NCI-H1436 treated with DMSO at 0.1 percent for 48 hours (cell line): ENCODE results near the gene WDFY4.

ENCODE experiments used
- DNase-seq: peaks from one replicate; lab custom pipeline; 2025; lab: John Stamatoyannopoulos, UW

Gene WDFY4

GRCh38 chr10:48792121-48792520 lies 107.4 kb downstream of the WDFY4 start:
- DNase-seq: no peak

DNA sequence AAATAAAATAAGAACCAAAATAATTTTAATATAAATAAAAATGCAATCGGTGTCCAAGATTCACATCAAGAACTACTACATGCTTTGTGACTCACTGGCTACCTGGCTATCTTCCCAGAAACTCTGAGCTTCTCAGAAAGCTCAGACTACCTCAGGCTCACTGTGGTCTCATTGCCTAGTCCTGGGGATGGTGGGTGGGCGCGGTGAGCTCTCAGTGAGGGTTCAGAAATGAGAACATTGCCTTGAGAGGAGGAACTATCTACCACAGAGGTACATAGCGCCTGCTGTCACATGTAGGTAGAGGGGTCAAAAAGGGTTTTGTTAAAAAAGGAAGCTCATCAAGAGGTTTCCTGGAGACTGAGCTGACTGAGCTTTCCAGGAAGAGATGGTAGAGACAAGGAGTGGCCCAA lies 108.0 kb downstream of the WDFY4 start:
- DNase-seq: no peak

DNA sequence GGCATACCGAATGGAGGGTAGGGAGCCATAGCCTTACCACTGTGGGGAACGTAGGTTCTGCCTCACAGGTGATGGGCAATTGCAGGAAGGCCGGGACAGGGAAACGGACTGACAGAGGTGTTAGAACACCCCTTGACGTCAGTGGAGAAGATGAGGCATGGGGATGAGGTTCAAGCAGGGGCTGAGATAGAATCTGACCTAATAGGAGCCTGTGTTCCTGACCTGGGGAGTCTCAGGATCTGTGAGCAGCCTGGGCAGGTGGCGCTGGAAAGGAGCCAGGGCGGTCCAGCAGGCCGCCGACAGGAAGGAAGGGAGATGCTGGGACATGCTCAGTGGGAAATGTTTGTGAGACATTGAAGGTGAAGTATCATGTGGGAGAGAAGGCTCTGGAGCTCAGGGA lies 109.4 kb downstream of the WDFY4 start:
- DNase-seq: no peak

GRCh38 chr10:48796713-48797245 lies 112.1 kb downstream of the WDFY4 start:
- no peak for DNase-seq

GRCh38 chr10:48797830-48798229 lies 113.2 kb downstream of the WDFY4 start:
- no peak for DNase-seq

DNA sequence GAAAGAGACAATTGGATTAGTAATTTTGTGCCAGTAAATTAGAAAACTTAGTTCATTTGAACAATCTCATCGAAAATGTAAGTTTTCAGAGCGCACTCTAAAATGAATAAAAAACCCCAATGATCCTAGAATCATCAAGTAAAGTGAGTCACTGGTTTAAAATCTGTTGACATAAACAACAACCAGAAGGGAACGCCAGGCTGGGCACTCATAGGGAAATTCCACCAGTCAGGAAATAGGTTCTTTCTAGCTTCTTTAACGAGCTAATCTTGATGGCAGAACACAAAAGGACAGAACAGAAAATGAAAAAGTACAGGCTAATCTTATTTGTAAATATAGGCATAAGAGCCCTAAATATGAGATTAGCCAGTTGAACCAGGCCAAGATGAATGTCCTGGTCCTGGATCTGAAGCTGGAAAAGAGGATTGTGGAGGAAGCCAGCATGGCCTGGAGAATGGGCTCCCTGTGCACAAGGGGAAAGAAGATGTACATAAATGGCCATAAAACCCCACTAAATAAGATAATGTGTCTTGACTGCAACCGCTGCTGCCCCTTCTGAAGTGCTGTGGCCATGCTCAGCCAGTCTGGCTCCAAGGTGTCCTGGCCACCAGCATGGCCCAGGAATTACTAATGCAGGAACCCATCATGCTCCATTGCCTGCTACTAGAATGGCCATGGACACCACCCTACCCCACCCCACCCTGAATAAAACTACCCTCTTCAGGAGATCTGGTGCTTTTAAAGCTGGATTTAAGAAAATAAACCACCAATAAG lies 114.0 kb downstream of the WDFY4 start:
- DNase-seq: no peak

DNA sequence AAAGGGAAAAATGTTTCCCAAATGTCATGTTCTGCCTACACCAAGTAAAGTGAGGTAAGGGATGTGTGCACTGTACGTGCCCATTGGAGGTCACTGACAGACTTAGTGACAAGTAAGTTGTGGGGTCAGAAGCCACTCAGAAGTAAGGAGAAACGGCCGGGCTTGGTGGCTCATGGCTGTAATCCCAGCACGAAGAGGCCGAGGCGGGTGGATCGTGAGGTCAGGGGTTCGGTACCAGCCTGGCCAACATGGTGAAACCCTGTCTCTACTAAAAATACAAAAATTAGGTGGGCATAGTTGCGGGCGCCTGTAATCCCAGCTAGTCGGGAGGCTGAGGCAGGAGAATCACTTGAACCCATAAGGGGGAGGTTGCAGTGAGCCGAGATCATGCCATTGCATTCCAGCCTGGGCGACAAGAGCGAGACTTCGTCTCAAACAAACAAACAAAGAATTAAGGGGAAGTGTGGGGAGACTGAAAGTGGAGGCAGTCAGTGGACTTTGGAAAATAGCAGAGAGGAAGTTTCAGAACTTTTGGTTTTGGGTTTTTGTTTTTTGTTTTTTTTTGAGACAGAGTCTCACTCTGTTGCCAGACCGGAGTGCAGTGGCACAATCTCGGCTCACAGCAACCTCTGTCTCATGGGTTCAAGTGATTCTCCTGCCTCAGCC lies 114.8 kb downstream of the WDFY4 start:
- no peak for DNase-seq

DNA sequence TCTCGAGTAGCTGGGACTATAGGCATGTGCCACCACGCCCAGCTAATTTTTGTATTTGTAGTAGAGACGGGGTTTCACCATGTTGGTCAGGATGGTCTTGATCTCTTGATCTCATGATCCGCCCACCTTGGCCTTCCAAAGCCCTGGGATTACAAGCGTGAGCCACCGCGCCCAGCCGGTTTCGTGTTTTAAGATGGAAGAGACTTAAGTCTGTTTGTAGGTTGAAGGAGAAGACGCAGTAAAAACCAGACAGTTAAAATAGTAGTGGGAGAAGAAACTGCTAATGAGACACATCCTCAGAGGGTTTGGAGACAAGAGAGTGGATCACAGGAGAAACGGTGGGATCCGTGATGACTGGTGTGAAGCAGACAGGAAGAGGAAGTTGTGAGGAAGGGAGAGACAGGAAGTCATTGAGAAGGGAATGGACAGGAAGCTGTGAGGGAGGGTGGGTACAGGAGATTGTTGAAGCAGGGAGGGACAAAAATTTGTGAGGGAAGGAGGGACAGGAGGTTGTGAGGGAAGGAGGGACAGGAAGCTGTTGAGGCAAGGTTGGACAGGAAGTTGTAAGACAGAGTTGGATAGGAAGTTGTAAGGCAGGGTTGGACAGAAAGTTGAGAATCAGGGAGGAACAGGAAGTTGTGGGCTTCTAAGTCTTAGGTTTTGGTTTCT lies 115.5 kb downstream of the WDFY4 start:
- DNase-seq: no peak

DNA sequence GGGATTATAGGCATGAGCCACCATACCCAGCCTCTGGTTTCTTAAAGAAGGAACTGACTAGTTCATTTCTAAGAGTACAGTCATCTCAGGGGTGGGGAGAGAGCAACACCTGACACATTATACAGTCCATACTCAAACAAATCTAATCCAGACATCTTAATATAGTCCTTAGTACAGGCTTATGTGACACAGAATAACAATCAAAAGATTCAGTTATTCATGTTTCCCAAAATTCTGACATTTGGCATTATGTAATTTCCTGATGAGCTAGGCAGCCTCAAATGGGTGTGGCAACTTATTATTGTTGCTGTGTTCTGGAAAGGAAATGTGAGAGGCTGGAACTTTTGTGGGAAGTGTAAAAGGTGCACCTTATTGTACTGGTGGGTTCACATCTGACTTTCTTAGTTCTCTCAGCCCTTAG lies 116.3 kb downstream of the WDFY4 start:
- no peak for DNase-seq

GRCh38 chr10:48802611-48803071 lies 118.0 kb downstream of the WDFY4 start:
- DNase-seq: no peak

DNA sequence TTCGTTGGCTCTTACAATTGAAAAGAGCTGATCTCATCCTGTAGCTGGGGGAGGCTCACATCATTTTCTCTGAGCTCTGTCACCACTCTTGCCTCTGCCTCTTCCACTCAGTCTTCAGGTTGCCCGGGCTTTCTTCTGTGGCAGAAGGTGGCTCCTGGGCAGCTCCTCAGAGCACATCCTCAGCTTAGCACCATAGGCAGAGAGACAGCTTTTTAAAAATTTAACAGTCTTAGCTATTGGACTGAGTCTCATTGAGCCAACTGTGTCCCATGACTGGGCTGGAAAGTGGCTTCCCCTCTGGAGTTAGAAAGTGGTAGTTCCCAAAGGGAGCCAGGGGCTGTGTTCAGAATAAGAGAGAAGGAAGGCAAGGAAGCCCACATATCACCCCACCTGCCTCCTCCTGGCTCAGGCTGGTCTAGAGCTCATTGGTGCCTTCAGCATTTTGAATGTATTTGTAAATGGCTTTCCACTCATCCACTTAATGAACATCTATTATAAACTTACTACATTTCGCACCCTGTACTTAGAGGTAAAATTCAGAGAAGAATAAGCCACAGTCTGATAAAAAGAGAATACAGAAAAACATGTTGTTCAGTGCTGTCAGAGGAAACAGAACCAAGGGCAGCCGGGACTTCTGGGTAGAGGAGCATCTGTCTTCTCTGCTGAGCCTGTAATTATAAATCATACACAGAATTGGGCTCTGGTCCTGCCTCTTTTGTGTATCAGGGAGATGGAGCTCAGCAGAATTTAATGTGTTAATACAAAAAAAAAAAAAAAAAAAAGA lies 119.3 kb downstream of the WDFY4 start:
- DNase-seq: no peak

GRCh38 chr10:48804740-48805182 lies 120.1 kb downstream of the WDFY4 start:
- DNase-seq: no peak

DNA sequence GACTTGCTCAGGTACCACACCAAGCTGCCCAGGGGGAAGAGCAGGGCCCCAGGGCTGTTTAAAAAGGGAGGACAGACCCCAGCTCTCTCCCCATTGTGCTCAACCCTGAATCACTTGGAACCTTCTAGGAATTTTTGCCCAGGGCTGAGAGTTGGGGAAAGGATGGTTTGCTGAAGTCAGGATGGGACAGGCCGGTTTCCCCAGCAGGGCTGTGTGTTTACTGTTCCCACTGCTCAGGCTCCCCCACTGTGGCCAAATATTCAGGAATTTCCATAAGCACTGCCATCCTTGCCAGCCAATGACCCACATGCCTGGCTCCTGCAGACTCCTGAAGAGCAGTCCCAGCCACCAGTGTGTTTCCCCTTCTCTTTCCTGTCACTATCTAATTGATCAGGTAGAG lies 120.7 kb downstream of the WDFY4 start:
- no peak for DNase-seq

GRCh38 chr10:48805848-48806247 lies 121.2 kb downstream of the WDFY4 start:
- no peak for DNase-seq

GRCh38 chr10:48806342-48806741 lies 121.7 kb downstream of the WDFY4 start:
- no peak for DNase-seq

- DNase-seq: no peak
Observed at GRCh38 chr10:48807791-48808470, 123.3 kb downstream of the WDFY4 start.

DNA sequence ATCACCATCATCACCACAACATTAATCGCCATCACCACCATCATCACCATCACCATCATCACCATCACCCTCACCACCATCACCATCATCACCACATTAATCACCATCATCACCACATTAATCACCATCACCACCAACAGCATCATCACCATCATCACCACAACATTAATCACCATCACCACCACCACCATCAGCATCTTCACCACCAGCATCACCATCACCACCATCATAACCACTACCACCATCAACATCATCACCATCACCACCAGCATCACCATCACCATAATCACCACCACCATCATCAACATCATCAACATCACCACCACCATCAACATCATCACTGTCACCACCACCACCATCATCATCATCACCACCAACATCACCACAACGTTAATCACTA lies 124.6 kb downstream of the WDFY4 start:
- DNase-seq: no peak

- no peak for DNase-seq
Observed at GRCh38 chr10:48811461-48811860, 126.8 kb downstream of the WDFY4 start.

DNA sequence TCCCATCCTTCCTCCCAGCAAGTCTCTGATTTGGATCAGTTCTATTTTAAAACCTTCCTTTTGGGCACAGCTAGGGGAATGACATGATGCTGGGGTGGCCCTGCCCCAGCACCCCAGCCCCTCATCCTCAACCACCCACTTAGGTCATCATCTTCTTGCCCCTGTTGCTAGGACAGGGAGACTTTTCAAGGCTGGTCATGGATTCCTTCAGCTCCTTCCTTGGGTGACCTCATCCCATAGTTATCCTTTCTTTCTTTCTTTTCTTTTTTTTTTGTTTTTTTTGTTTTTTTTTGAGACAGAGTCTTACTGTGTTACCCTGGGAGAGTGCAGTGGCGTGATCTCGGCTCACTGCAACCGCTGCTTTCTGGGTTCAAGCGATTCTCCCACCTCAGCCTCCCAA lies 127.2 kb downstream of the WDFY4 start:
- no peak for DNase-seq

- DNase-seq: no peak
Observed at GRCh38 chr10:48813291-48813690, 128.6 kb downstream of the WDFY4 start.

- DNase-seq: no peak
Observed at GRCh38 chr10:48813825-48814224, 129.2 kb downstream of the WDFY4 start.
